GM21423 (cell line): Measurements from ENCODE around the gene SLC16A3.
A peak's percentile ranks its signal among the peaks of the same experiment; 100 is the strongest.
"Not testable (repeated sequence)": the region's sequence is repeated elsewhere in the genome, so short reads cannot be mapped to it uniquely, and the experiment has no call there.

Experiments used
- ATAC-seq: cut with Tn5 transposase; IDR thresholded peaks from one replicate; pipeline ENCODE4 v1.9.1; 2021; ENCODE audit warnings: mild to moderate bottlenecking, moderate library complexity; ENCODE audit not compliant: unreplicated experiment

SLC16A3 gene

GRCh38 chr17:82259972-82260961 lies 31.4 kb downstream of the SLC16A3 start:
- ATAC-seq: not testable (repeated sequence)

GRCh38 chr17:82262344-82262743 lies 33.5 kb downstream of the SLC16A3 start:
- no peak for ATAC-seq

GRCh38 chr17:82263641-82264040 lies 34.8 kb downstream of the SLC16A3 start:
- ATAC-seq: no peak

GRCh38 chr17:82266142-82266541 lies 37.3 kb downstream of the SLC16A3 start:
- ATAC-seq: no peak

GRCh38 chr17:82267575-82268379 lies 38.9 kb downstream of the SLC16A3 start:
- no peak for ATAC-seq

- no peak for ATAC-seq
These were observed 40.5 kb downstream of the SLC16A3 start for GRCh38 chr17:82269138-82269881.

GRCh38 chr17:82269882-82270500 lies 41.1 kb downstream of the SLC16A3 start:
- no peak for ATAC-seq

- no peak for ATAC-seq
These were observed 41.8 kb downstream of the SLC16A3 start for GRCh38 chr17:82270651-82271050.

GRCh38 chr17:82271401-82271800 lies 42.6 kb downstream of the SLC16A3 start:
- no peak for ATAC-seq

GRCh38 chr17:82272495-82273326 lies 43.9 kb downstream of the SLC16A3 start:
- ATAC-seq: peak; percentile 2

- peak; percentile 81 for ATAC-seq
These were observed 44.7 kb downstream of the SLC16A3 start, which contains the start of gene CSNK1D for GRCh38 chr17:82273327-82274133. TSS of gene CSNK1D (minus strand) at chr17:82273700. CDS start at chr17:82273381, 319 bp downstream.

GRCh38 chr17:82274134-82275020 lies 45.5 kb downstream of the SLC16A3 start:
- no peak for ATAC-seq

GRCh38 chr17:82275326-82275725 lies 46.5 kb downstream of the SLC16A3 start:
- no peak for ATAC-seq

GRCh38 chr17:82276938-82277337 lies 48.1 kb downstream of the SLC16A3 start:
- no peak for ATAC-seq

- no peak for ATAC-seq
These were observed 49.0 kb downstream of the SLC16A3 start for GRCh38 chr17:82277851-82278250.

GRCh38 chr17:82278308-82278707 lies 49.5 kb downstream of the SLC16A3 start:
- ATAC-seq: no peak

GRCh38 chr17:82278786-82279391 lies 50.0 kb downstream of the SLC16A3 start:
- no peak for ATAC-seq
